Measurements from ENCODE around the gene NTRK1.

- no peak for TF ChIP-seq ARNT (IDR thresholded peaks at IDR 0.05)
- TF ChIP-seq SP1 (IDR thresholded peaks at IDR 0.05), result no peak
- no peak for TF ChIP-seq FOXM1 (IDR thresholded peaks at IDR 0.05; ENCODE audit: borderline replicate concordance)
- TF ChIP-seq NFRKB (IDR thresholded peaks at IDR 0.05), result no peak
- TF ChIP-seq BHLHE40 (IDR thresholded peaks at IDR 0.05; ENCODE audit: borderline replicate concordance), result no peak
- TF ChIP-seq ELF4 (IDR thresholded peaks at IDR 0.05), result no peak
Measured at GRCh38 chr1:156856282-156856785, 4.3 kb upstream of the NTRK1 start.
